Heart right ventricle (tissue), 16 donors: ENCODE results near the gene SAMD8. TPM values are rescaled to one million over a fixed set of nuclear protein-coding genes. Genes with fewer than 3 reads are reported as not detected.
"Not testable (repeated sequence)": the region's sequence is repeated elsewhere in the genome, so short reads cannot be mapped to it uniquely, and the experiment has no call there.

ENCODE experiments used
- ATAC-seq, 8 donors: fragments of 200-7000 bp; cut with Tn5 transposase; one replicate each; pipeline ENCODE4 v1.9.1; 2020; ENCODE audit warnings: mild to moderate bottlenecking in 8 of 8, moderate library complexity in 8 of 8, moderate number of reproducible peaks in 1 of 8
- DNase-seq, 2 donors: peaks; one replicate each; pipeline ENCODE4 v3.0.0-alpha.2; 2020
- H3K27ac ChIP-seq, 10 donors: fragments of 200-600 bp; sonication (generic) in 2 of 10; one replicate each; pipeline versions ENCODE4 v1.5.0 to v1.8.0; 2020 to 2022; ENCODE audit warnings: mild to moderate bottlenecking in 3 of 10
- H3K27me3 ChIP-seq, 7 donors: fragments of 200-600 bp; one replicate each; pipeline ENCODE4 v1.8.0; 2021 to 2022; ENCODE audit warnings: mild to moderate bottlenecking in 2 of 7
- H3K36me3 ChIP-seq, 9 donors: fragments of 200-600 bp; sonication (generic) in 1 of 9; one replicate each; pipeline versions ENCODE4 v1.5.0 to v1.8.0; 2020 to 2022; ENCODE audit warnings: mild to moderate bottlenecking in 2 of 9
- H3K4me1 ChIP-seq, 9 donors: fragments of 200-600 bp; sonication (generic) in 1 of 9; one replicate each; pipeline versions ENCODE4 v1.5.0 to v1.8.0; 2020 to 2022; ENCODE audit warnings: mild to moderate bottlenecking in 4 of 9
- H3K4me3 ChIP-seq, 10 donors: fragments of 200-600 bp; sonication (generic) in 2 of 10; one replicate each; pipeline versions ENCODE4 v1.5.0 to v1.8.0; 2020 to 2022; ENCODE audit warnings: mild to moderate bottlenecking in 7 of 10, moderate library complexity in 2 of 10
- H3K9me3 ChIP-seq, 11 donors: fragments of 200-600 bp in 10 of 11; sonication (generic) in 2 of 11; one replicate each; pipeline versions ENCODE4 v1.5.0 to v1.8.0; 2013 to 2022; ENCODE audit warnings: mild to moderate bottlenecking in 2 of 11, control low read depth in 1 of 11, moderate library complexity in 1 of 11
- WGBS, 2 donors: extraction: QIAGEN DNeasy Blood & Tissue Kit; methylation state at CpG; one replicate each; pipeline ENCODE4 v1.1.7; 2013; ENCODE audit warnings: inconsistent platforms in 1 of 2; 5-methylcytosine and 5-hydroxymethylcytosine counted together
- intact Hi-C, 10 donors: fragments of 100-400 bp; cut with DNase I; formaldehyde crosslinking; loops; one replicate each; pipeline versions ENCODE4 v1.11.1 to v1.14.2; 2022
- polyA plus RNA-seq, 2 donors: library from polyadenylated mRNA; stranded (reverse); fragments of 200-250 nt; gene quantifications; one replicate each; pipeline ENCODE4 v1.2.3, GENCODE V29; 2013
- total RNA-seq, 10 donors: library from RNA; stranded (reverse); fragmentation: NEBNext Ultra II Directional in 3 of 10; extraction: Animal tissue kit (Norgen Biotek cat#: 25700) in 3 of 10; gene quantifications; one replicate each; pipeline versions ENCODE4 v1.2.1 to v1.2.4, GENCODE V29; 2021 to 2023
- TF ChIP-seq, protein P1 (sequence below), 9 donors: fragments of 200-600 bp; sonication (generic) in 2 of 9; IDR thresholded peaks; one replicate each; pipeline versions ENCODE4 v1.5.0 to v1.8.0; 2021 to 2022; ENCODE audit warnings: antibody characterized with exemption in 9 of 9, mild to moderate bottlenecking in 5 of 9, moderate library complexity in 1 of 9
- donor health status: Arrhythmogenic right ventricular cardiomyopathy.
- donor health status: ischemic (EF 13 %, LVEDD 7.1; RV severe dilation, severe dysfunction).
- donor health status: healthy with polysubstance abuse.
- donor health status: DM: no; HTN: yes; CAD: no.
- donor health status: DM: no; HTN: no; CAD: no.
- donor health status: ischemic (EF 25% LVEDD 6.9; RV normal size, moderate dysfunction).
- donor health status: ischemic (EF 25% LVEDD 5.7; RV mildly dilated, moderate dysfunction).
- donor health status: healthy.
- donor health status: DM: yes; HTN: yes; CAD: no.
- donor health status: Ischemic cardiomyopathy.
- donor health status: ischemic (EF 35%, LVEDD 5.7; RV mildly dilated, moderate dysfunction).
- donor health status: nonischemic (EF 11% LVEDD 7.7; RV severe dilation, severe dysfunction).
- donor health status: DM: yes; HTN: yes; CAD: no.
- donor health status: PGD.
- donor health status: ischemic (EF 29% LVEDD 5.4; RV normal size, mild dysfunction).
- donor health status: nonischemic (EF 23%, LVEDD 6.1; RV moderate dilation, normal function).

The SAMD8 gene
- total and polyA plus RNA-seq, 12 donors, result 5.3 to 31.2 (median 25.4) TPM

DNA sequence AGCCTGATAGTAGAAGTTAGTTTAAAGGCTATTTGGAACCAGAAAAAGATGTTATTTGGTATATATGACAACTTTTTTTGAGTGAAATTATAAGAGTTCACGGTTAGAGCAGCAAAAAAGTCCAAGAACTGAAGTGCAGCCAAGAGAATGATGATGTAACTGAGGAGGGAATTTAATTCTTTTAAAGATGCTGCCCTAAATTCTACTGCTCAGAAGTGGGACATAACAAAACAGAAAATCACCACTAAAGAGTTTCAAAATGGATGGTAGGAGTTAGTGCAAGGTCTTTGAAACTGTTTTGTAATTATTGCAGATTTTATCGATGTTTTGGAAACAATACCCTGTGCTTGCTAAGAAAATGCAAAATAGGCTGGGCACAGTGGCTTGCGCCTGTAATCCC lies 6.5 kb downstream of the SAMD8 start:
- Histone ChIP-seq H3K4me1 (peaks cover 2 to 81% (median 56%) of the 10 kb centered on the region in 9 donors), H3K27ac (peak overlapping the region in 3 of 10 donors; percentile 16 to 54 (median 41)), H3K9me3 (no peaks in the 10 kb centered on the region), H3K36me3 (no peaks in the 10 kb centered on the region), H3K4me3 (no peak overlapping the region), H3K27me3 (no peaks in the 10 kb centered on the region)
- intact Hi-C loops, result loop anchor here in 6 of 10 donors (10.0 kb wide), 4 partner anchors 57 to 963 kb away; partner anchors contain the start of genes ADK (in 2 of the 6) and AP3M1 (in 2 of the 6)
- 64 to 77% methylated on average over 3 of the region's 3 CpGs for WGBS, 2 donors
- ATAC-seq (peak in 3 of 8 donors; percentile 20 to 33 (median 22)), DNase-seq (no peak)
- TF ChIP-seq, protein P1, sequence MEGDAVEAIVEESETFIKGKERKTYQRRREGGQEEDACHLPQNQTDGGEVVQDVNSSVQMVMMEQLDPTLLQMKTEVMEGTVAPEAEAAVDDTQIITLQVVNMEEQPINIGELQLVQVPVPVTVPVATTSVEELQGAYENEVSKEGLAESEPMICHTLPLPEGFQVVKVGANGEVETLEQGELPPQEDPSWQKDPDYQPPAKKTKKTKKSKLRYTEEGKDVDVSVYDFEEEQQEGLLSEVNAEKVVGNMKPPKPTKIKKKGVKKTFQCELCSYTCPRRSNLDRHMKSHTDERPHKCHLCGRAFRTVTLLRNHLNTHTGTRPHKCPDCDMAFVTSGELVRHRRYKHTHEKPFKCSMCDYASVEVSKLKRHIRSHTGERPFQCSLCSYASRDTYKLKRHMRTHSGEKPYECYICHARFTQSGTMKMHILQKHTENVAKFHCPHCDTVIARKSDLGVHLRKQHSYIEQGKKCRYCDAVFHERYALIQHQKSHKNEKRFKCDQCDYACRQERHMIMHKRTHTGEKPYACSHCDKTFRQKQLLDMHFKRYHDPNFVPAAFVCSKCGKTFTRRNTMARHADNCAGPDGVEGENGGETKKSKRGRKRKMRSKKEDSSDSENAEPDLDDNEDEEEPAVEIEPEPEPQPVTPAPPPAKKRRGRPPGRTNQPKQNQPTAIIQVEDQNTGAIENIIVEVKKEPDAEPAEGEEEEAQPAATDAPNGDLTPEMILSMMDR (IDR thresholded peaks at IDR 0.05), result no peak

DNA sequence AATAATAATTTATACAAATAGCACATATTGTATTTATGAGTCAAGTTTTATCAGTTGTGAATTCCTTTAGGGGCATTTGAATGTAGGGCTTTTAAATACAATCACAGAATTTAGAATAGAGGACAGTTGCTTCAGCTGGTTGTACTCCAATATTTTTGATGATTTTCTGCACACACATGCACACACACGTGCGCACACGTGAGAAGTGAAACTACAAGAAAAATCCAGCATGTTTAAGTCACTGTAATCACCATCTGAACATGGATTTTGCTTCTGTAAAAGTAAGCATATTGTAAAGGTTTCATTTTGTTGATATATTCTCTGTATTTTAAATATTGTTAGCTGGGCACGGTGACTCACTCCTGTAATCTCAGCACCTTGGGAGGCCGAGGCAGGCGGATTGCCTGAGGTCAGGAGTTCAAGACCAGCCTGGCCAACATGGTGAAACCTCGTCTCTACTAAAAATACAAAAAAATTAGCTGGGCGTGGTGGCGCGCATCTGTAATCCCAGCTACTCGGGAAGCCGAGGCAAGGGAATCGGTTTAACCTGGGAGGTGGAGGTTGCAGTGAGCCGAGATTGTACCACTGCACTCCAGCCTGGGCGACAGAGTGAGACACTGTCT lies 8.1 kb downstream of the SAMD8 start:
- Histone ChIP-seq H3K4me1 (peaks cover 2 to 79% (median 47%) of the 10 kb centered on the region in 9 donors), H3K36me3 (peaks cover 0 to 10% (median 0%) of the 10 kb centered on the region in 9 donors)
- 88 to 91% methylated on average over 15 of the region's 15 CpGs for whole genome bisulfite sequencing, 2 donors
- intact Hi-C loops, result loop anchor here in 6 of 10 donors (10.0 kb wide), 4 partner anchors 55 to 965 kb away; partner anchors contain the start of genes ADK (in 2 of the 6) and AP3M1 (in 2 of the 6)
- ATAC-seq, H3K4me3 ChIP-seq, DNase-seq, H3K27ac ChIP-seq, H3K27me3 ChIP-seq, H3K9me3 ChIP-seq: not testable (repeated sequence)

DNA sequence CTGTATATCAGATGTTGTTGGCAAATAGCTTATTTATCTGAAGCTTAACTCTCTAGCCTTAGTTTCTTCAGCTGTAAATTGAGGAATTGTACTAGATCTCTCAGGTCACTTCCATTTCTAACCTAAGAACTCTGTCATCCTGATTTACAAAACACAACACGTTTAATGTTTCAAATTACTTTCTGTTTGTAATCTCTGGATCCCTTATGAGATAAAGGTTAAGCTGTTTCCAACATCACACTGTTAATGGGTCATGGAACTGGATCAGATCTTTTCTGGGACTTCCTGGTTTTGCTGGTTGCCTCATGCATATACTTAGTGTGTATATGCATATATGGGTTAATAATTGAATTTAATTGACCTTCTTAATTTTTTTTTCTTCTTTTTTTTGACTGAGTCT lies 9.9 kb downstream of the SAMD8 start:
- H3K4me1 ChIP-seq, result peaks cover 2 to 72% (median 43%) of the 10 kb centered on the region in 9 donors
- H3K27me3 ChIP-seq, result no peaks in the 10 kb centered on the region
- no peak overlapping the region for H3K4me3 ChIP-seq
- ATAC-seq (peak in 1 of 8 donors; percentile 37), DNase-seq (no peak)
- peaks cover 0 to 28% (median 0%) of the 10 kb centered on the region in 9 donors for H3K36me3 ChIP-seq
- TF ChIP-seq, protein P1 (IDR thresholded peaks at IDR 0.05), result no peak
- 14 to 20% methylated on average over 1 of the region's 1 CpG for WGBS, 2 donors
- peak overlapping the region in 4 of 10 donors; percentile 16 to 52 (median 36) for H3K27ac ChIP-seq
- no peaks in the 10 kb centered on the region for H3K9me3 ChIP-seq
- intact Hi-C loops, result no loop called here

DNA sequence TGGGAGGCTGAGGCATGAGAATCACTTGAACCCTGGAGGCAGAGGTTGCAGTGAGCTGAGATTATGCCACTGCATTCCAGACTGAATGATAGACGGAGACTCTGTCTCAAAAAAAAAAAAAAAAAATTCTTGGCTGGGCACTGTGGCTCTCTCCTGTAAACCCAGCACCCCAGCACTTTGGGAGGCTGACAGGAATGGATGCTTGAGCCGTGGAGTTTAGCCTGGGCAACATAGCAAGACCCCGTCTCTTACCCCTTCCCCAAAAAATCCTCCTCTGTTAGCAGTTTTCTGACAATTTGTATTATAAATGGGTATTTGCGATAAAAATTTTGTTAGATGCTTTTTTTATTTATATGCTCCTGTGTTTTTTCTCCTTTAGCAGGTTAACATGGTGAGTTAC lies 11.0 kb downstream of the SAMD8 start:
- Histone ChIP-seq H3K36me3 (peaks cover 0 to 31% (median 0%) of the 10 kb centered on the region in 9 donors), H3K4me1 (peaks cover 2 to 74% (median 47%) of the 10 kb centered on the region in 9 donors), H3K27me3 (no peaks in the 10 kb centered on the region), H3K4me3 (no peak overlapping the region), H3K9me3 (no peaks in the 10 kb centered on the region), H3K27ac (no peak overlapping the region)
- no peak for DNase-seq
- intact Hi-C loops, result no loop called here
- TF ChIP-seq, protein P1 (IDR thresholded peaks at IDR 0.05), result no peak
- ATAC-seq, result no peak
- WGBS, 2 donors, result 88 to 90% methylated on average over 4 of the region's 4 CpGs
